H1 (cell line): ENCODE data around the gene TBC1D2B.
"Not testable (repeated sequence)": the region's sequence is repeated elsewhere in the genome, so short reads cannot be mapped to it uniquely, and the experiment has no call there.

Experiments
- ATF3 ChIP-seq: IDR thresholded peaks from 2 replicates; pipeline ENCODE4 v1.6.1; 2011; ENCODE audit warnings: low read depth, mild to moderate bottlenecking, low read length; ENCODE audit not compliant: insufficient read depth
- CTCF ChIP-seq, 3 experiments: IDR thresholded peaks; 1 replicate in 2 of 3; 2 replicates in 1 of 3; pipeline versions ENCODE4 v1.5.1 to v1.6.1; 2011; ENCODE audit warnings: low read length in 3 of 3, mild to moderate bottlenecking in 3 of 3, inconsistent platforms in 2 of 3, low read depth in 1 of 3, moderate library complexity in 1 of 3; ENCODE audit not compliant: insufficient read depth in 1 of 3; ENCODE audit errors: control extremely low read depth in 1 of 3
- EP300 ChIP-seq, 2 experiments: IDR thresholded peaks; 1 replicate in 1 of 2; 2 replicates in 1 of 2; pipeline ENCODE4 v1.6.1; 2011 to 2012; ENCODE audit warnings: low read depth in 2 of 2, low read length in 2 of 2, mild to moderate bottlenecking in 2 of 2, borderline replicate concordance in 1 of 2, inconsistent platforms in 1 of 2, moderate library complexity in 1 of 2
- EZH2 ChIP-seq: fragments of 200-600 bp; sonication (generic); IDR thresholded peaks from 2 replicates; pipeline ENCODE4 v1.7.1; 2012; ENCODE audit warnings: low read depth, mild to moderate bottlenecking, moderate library complexity, low read length, inconsistent platforms; ENCODE audit not compliant: severe bottlenecking
- KDM5A ChIP-seq: fragments of 200-600 bp; IDR thresholded peaks from 2 replicates; pipeline ENCODE4 v1.7.1; 2012; ENCODE audit warnings: mild to moderate bottlenecking, low read length, inconsistent platforms, mixed read lengths
- MAFK ChIP-seq: IDR thresholded peaks from 2 replicates; pipeline ENCODE4 v1.6.1; 2012; ENCODE audit warnings: low read depth, mild to moderate bottlenecking, improper control_type of control experiment, low read length
- POLR2A ChIP-seq, 2 experiments: IDR thresholded peaks; 1 replicate in 1 of 2; 2 replicates in 1 of 2; pipeline ENCODE4 v1.6.1; 2011; ENCODE audit warnings: low read depth in 2 of 2, low read length in 2 of 2, mild to moderate bottlenecking in 2 of 2; ENCODE audit errors: control extremely low read depth in 1 of 2
- POLR2AphosphoS5 ChIP-seq: IDR thresholded peaks from 2 replicates; pipeline ENCODE4 v1.6.1; 2011; ENCODE audit warnings: low read depth, low read length
- USF2 ChIP-seq: IDR thresholded peaks from 2 replicates; pipeline ENCODE4 v1.6.1; 2011; ENCODE audit warnings: low read length, improper control_type of control experiment

- not testable (repeated sequence) for TF ChIP-seq EP300 (IDR thresholded peaks at IDR 0.05; ENCODE audit: borderline replicate concordance in 1 of 2, low read depth in 2 of 2, low read length in 2 of 2); MAFK; CTCF (IDR thresholded peaks at IDR 0.05; ENCODE audit: control extremely low read depth in 1 of 3, insufficient read depth in 1 of 3, low read depth in 1 of 3, low read length in 3 of 3); USF2; EZH2; POLR2AphosphoS5; KDM5A; ATF3; POLR2A (IDR thresholded peaks at IDR 0.05; ENCODE audit: control extremely low read depth in 1 of 2, low read depth in 2 of 2, low read length in 2 of 2)
Measured at GRCh38 chr15:77987765-77988136, 89.8 kb downstream of the TBC1D2B start.
